HG03460 (cell line): Measurements from ENCODE around the gene ELP1.
A peak's percentile ranks its signal among the peaks of the same experiment; 100 is the strongest.
"Not testable (repeated sequence)": the region's sequence is repeated elsewhere in the genome, so short reads cannot be mapped to it uniquely, and the experiment has no call there.

Experiments
- ATAC-seq: cut with Tn5 transposase; IDR thresholded peaks from one replicate; pipeline ENCODE4 v1.9.1; 2021; ENCODE audit not compliant: unreplicated experiment

ELP1 gene

GRCh38 chr9:108933718-108934322, at the start of gene ELP1:
TSS of gene ELP1 (minus strand) at chr9:108934124. CDS start at chr9:108931146, 2,978 bp downstream.
- peak; percentile 85 for ATAC-seq

GRCh38 chr9:108980893-108981292, 47.0 kb upstream of the ELP1 start:
- no peak for ATAC-seq

GRCh38 chr9:108978205-108978604, 44.3 kb upstream of the ELP1 start:
- ATAC-seq = no peak

GRCh38 chr9:108973895-108974294, 40.0 kb upstream of the ELP1 start:
- ATAC-seq = no peak

GRCh38 chr9:108972626-108973209, 38.8 kb upstream of the ELP1 start:
- ATAC-seq = no peak

- ATAC-seq = no peak
These were observed 38.3 kb upstream of the ELP1 start for GRCh38 chr9:108972186-108972585.

- ATAC-seq = not testable (repeated sequence)
These were observed 37.5 kb upstream of the ELP1 start for GRCh38 chr9:108971392-108971791.

- no peak for ATAC-seq
These were observed 34.0 kb upstream of the ELP1 start for GRCh38 chr9:108967916-108968315.

- ATAC-seq = no peak
These were observed 29.7 kb upstream of the ELP1 start for GRCh38 chr9:108963459-108964143.

- ATAC-seq = no peak
These were observed 27.2 kb upstream of the ELP1 start for GRCh38 chr9:108961151-108961550.

- ATAC-seq = no peak
These were observed 26.4 kb upstream of the ELP1 start for GRCh38 chr9:108960331-108960730.

GRCh38 chr9:108956631-108957026, 22.7 kb upstream of the ELP1 start:
- no peak for ATAC-seq

GRCh38 chr9:108956022-108956630, 22.2 kb upstream of the ELP1 start:
- no peak for ATAC-seq

GRCh38 chr9:108953983-108954574, 20.2 kb upstream of the ELP1 start:
- no peak for ATAC-seq

GRCh38 chr9:108951578-108951977, 17.7 kb upstream of the ELP1 start:
- no peak for ATAC-seq

- ATAC-seq = no peak
These were observed 16.2 kb upstream of the ELP1 start for GRCh38 chr9:108950168-108950567.

- no peak for ATAC-seq
These were observed 6.1 kb upstream of the ELP1 start for GRCh38 chr9:108939975-108940374.

GRCh38 chr9:108937561-108938305, 3.8 kb upstream of the ELP1 start:
- ATAC-seq = no peak

GRCh38 chr9:108934323-108934893, 484 bp upstream of the ELP1 start, which contains the start of gene ABITRAM:
TSS of gene ABITRAM (plus strand) at chr9:108934400. CDS start at chr9:108934487, 87 bp downstream.
- ATAC-seq = peak; percentile 78

- peak; percentile 3 for ATAC-seq
These were observed 650 bp downstream of the ELP1 start for GRCh38 chr9:108933231-108933717.
